Measurements from ENCODE around the gene KRTAP5-5.
"Not testable (repeated sequence)": the region's sequence is repeated elsewhere in the genome, so short reads cannot be mapped to it uniquely, and the experiment has no call there.

KRTAP5-5 gene

GRCh38 chr11:1656670-1657069 lies 27.1 kb downstream of the KRTAP5-5 start:
- no peak for DNase-seq (ENCODE audit: low spot score)

DNA sequence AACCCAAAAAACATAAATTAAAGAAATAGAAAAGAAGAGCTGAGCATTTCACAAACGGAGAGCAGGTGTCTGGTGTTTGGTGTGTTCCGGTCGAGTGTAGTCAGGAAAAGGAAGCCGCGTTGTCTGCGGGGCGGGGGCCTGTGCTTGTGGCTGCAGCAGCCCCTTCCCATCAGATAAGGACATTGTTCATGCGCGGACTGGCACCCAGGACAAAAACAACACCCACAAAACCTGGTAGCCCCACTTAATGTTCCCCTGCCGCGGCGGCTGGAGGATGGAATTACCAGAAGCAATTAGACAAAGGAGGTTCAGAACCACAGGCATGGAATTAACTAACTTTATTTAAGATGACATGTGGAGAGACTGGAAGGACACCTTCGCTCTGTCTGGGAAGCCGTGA lies 29.9 kb downstream of the KRTAP5-5 start:
- DNase-seq (ENCODE audit: low spot score): no peak

- DNase-seq (ENCODE audit: low spot score): no peak
Observed at GRCh38 chr11:1660111-1660867, 30.7 kb downstream of the KRTAP5-5 start.

DNA sequence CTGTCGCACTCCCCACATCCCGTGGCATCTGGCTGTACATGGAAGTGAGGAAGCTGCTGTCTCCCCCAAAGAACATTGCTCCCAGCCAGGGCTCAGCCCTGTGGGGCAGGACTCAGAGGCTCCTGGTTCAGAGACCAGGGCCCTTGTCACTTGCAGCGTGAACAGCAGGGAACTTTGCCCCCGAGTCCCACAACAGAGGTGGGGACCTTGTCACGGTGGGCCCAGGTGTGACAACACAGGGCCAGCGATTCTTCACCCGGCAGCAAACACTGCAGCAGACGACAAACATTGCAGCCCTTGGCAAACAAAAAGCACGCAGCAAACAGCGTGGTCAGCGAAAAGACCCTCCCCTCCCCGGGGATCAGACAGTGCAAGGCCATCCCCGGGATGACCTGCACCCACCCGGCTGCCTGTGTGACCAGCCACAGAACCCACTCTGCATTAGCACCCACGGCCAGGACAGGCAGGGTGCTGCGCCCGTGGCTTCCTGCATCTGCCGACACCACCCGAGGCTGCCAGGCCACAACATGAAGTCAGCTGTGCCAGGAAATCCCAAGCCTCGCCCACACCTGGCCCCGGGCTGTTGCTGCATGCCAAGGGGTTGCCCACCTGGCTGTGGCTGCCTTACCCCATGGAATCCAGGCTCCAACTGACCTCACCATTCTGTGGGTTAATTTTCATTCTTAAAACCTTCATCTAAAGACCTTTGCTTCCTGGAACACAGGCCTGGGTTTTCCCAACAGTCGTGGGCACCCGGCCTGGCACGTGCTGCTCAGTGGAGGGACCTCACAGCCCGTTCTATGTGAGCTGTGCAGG lies 32.1 kb downstream of the KRTAP5-5 start:
- not testable (repeated sequence) for DNase-seq (ENCODE audit: low spot score)

GRCh38 chr11:1662699-1663283 lies 33.2 kb downstream of the KRTAP5-5 start:
- not testable (repeated sequence) for DNase-seq (ENCODE audit: low spot score)

GRCh38 chr11:1665313-1665712 lies 35.7 kb downstream of the KRTAP5-5 start:
- DNase-seq (ENCODE audit: low spot score): no peak

- DNase-seq (ENCODE audit: low spot score): no peak
Observed at GRCh38 chr11:1667121-1667850, 37.7 kb downstream of the KRTAP5-5 start.

GRCh38 chr11:1667906-1668305 lies 38.3 kb downstream of the KRTAP5-5 start:
- DNase-seq (ENCODE audit: low spot score): no peak

DNA sequence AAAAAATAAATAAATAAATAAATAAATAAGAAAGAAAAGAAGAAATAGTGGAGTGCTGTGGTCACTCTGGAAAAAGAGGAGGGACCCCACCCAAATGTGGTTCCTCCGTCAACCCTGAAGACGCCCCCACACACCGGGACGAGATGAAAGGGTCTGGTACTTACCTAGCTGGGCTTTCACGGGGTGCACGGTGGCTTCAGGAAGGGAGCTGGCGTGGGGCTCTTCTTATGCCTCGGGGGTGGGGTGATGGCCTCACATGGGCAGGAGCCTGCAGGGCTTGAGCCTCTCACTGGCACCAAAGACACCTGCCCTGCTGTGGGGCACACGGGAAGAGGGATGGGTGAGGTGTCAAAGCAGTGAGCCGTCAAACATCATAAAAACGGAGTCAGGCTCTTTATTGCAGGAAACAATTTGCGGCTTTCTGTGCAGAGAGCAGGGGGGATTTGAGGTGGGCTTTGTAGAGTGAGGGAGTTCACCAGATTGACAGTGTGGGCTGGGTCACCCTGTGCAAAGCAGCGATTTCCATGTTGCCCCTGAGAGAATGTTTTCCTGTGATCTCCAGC lies 39.4 kb downstream of the KRTAP5-5 start:
- DNase-seq (ENCODE audit: low spot score): no peak

DNA sequence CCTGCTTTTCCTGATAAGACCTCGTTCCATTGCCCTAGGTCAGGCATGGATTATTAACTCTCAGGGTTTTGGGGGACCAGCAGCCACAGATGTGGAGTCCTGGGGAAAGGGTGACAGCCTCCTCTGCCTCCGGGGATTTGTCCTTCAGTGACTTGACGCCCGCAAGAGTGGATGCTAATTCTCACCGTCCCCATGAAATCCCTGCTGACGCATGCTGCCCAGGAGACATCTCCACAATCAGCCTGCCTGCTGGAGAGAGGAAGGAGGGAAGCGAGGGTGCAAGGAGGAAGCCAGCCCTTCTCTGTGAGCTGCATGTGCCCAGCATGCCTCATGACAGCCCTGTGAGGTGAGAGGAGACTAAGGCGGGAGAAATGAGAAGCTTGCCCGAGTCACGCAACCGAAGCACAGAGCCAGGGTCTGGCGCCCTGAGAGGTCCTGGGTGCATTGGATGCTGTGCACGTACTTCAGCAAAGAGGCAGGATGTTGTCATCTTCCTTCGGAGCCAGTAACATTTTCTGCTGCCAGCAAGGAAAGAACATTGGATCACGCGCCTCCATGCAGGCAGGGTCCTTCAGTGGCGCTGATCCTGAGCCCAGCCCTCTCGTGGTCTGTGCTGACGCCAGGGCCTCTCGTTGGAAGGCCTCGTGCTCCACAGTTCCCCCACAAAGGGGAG lies 40.1 kb downstream of the KRTAP5-5 start:
- no peak for DNase-seq (ENCODE audit: low spot score)

DNA sequence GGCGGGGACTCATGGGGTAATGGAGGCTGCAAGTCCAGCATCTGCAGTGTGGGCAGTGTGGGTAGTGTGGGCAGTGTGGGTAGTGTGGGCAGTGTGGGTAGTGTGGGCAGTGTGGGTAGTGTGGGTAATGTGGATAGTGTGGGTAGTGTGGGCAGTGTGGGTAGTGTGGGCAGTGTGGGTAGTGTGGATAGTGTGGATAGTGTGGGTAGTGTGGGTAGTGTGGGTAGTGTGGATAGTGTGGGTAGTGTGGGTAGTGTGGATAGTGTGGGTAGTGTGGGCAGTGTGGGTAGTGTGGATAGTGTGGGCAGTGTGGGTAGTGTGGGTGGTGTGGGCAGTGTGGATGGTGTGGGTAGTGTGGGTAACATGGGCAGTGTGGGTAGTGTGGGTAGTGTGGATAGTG lies 40.9 kb downstream of the KRTAP5-5 start:
- not testable (repeated sequence) for DNase-seq (ENCODE audit: low spot score)

DNA sequence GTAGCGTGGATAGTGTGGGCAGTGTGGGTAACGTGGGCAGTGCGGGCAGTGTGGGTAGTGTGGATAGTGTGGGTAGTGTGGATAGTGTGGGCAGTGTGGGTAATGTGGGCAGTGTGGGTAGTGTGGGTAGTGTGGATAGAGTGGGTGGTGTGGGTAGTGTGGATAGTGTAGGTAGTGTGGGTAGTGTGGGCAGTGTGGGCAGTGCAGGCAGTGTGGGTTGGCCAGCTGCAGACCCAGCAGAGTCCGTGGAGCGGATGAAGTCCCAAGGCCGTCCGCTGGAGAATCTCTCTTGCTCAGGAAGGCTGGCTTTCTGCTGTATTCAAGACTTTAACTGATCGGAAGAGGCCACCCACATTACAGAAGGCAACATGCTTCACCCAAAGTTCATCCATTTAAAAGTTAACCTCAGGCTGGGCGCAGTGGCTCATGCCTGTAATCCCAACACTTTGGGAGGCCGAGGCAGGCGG lies 41.4 kb downstream of the KRTAP5-5 start:
- DNase-seq (ENCODE audit: low spot score): no peak

- no peak for DNase-seq (ENCODE audit: low spot score)
Observed at GRCh38 chr11:1671658-1672057, 42.1 kb downstream of the KRTAP5-5 start.

- DNase-seq (ENCODE audit: low spot score): no peak
Observed at GRCh38 chr11:1672613-1673350, 43.2 kb downstream of the KRTAP5-5 start.

DNA sequence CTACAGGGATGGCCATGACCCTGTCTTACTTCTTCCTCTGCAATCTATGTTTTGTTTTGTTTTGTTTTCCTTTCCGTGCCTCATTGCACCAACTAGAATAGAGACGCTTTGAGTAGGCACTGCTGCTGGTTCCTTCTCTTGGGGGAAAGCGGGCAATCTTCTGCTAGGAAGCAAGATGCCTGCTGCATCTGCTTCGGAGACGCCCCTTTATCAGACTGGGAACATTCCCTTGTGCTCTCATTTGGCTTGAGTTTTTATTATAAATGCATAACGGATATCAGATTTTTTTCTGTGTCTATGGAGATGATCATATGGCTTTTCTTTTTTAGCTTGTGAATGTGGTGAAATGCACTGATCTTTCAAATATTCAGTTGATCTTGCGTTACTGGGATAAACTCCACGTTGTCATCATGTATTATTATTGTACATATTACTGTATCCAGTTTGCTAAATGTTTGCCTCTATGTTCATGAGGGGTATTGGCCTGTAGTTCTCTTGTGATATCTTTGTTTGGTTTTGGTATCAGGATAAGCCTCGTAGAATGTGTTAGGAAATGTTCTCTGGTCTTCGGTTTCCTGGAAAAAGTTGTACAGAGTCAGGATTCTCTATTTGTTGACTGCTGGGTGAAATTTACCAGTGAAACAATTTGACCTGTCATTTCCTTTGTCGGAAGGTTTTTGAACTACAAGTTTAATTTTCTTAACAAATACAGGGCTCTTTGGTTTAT lies 44.0 kb downstream of the KRTAP5-5 start:
- no peak for DNase-seq (ENCODE audit: low spot score)

DNA sequence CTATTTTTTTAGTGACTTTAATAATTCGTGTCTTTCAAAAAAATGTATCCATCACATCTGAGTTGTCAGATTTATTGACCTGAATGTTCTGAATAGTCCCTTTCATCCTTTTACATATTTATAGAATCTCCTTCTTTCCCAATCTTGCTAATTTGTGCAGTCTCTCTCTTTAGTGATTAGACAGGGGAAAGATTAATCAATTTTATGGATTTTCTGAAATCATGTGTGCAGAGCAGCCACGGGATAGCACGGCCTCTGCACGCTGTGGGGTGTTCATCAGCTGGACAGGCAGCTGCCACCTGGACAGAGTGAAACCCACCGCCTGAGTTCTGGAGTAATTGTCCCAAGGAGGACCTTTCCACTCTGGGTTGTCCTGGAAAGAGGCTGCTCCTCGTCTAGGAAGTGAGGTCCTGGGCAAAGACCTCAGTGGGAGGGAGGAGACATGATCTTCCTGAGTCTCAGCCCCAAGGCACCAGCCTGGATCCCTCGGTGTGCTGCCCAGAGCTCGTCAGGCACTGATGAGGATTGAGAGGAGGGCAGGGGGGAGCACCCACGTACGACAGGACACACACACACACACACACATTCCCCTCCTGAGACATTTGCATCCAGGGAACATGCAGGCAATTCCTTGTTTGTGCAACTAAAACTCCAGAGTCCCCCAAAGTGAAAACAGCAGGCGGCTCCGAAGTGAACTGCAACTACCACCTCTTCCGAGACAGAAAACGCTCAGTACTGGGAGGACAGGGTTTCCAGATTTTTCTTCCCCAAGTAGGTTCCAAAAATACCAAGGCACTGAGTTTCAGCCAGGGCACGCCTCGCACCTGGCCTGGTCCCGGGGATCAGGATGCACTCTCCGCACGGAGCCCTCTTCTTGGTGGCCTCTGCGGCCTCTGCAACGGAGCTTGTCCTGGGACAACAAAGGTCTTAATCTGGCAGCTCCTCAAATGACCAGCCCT lies 44.9 kb downstream of the KRTAP5-5 start:
- DNase-seq (ENCODE audit: low spot score): peak; percentile 54

DNA sequence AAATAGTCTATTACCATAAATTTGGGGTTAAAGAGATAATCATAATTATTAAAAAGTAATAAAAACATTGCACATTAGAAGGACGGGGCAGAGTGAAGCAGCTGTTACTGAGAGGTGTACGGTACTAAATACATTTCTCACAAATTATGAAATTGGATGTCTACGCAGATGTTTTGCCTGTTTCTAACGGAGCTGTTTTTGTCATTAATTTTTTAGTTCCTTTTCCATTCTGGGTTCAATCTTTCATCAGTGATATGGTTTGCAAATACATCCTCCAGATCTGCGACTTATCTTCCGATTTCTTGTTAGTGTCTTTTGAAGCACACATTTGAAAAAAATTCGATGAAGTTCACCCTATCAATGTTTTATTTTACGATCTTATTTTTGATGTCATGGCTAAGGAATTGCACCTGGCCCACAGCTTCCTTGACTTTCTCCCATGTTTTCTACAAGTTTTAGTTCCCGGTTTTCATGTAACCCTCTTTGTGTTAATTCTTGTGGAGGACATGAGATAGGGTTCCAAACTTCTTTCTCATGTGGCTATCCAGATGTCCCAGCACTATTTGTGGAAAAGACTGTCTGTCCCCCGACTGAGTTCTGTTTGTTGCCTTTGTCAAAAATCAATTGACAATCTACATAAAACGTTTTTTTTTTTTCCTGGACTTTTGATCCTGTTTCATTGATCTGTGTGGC lies 46.1 kb downstream of the KRTAP5-5 start:
- no peak for DNase-seq (ENCODE audit: low spot score)

DNA sequence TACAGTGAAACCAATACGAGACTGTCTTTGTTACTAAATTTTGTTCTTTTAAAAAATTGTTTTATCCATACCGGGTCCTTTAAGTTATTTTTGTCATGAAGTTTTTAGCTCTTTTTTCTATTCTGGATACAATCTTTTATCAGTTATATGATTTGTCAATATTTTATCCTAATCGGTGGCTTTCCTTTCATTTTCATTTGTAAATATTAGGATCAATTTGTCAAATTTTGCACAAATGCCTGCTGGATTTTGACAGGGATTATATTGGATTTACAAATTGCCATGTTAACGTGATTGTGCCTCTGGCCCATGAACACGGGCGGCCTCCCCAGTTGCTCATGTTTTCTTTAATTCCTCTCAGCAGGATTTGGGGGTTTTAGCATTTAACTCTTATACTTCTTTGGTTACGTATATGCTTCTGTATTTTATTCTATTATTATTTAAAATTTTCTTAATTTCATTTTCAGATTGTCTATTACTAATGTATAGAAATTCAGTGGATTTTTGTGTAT lies 46.7 kb downstream of the KRTAP5-5 start:
- DNase-seq (ENCODE audit: low spot score): no peak

Measured in HuH-7 (cell line).